Psoas muscle (tissue), 8 donors: ENCODE data around the gene CDRT4. TPM values are rescaled to one million over a fixed set of nuclear protein-coding genes. Genes with fewer than 3 reads are reported as not detected.
A peak's percentile ranks its signal among the peaks of the same experiment; 100 is the strongest.

Experiments used
- ATAC-seq, 4 donors: fragments of 200-7000 bp; cut with Tn5 transposase; one replicate each; pipeline ENCODE4 v1.9.1; 2020; ENCODE audit warnings: moderate library complexity in 3 of 4, mild to moderate bottlenecking in 2 of 4
- DNase-seq, 2 donors: peaks; one replicate each; pipeline ENCODE4 v3.0.0-alpha.2; 2020
- H3K27ac ChIP-seq: fragments of 200-600 bp; one replicate; pipeline ENCODE4 v1.8.0; 2022
- H3K27me3 ChIP-seq, 3 donors: fragments of 200-600 bp in 1 of 3; one replicate each; pipeline versions ENCODE4 v1.6.1 to v1.8.0; 2013 to 2022; ENCODE audit warnings: low read length in 2 of 3, mild to moderate bottlenecking in 2 of 3, moderate library complexity in 1 of 3; ENCODE audit not compliant: insufficient read depth in 3 of 3
- H3K36me3 ChIP-seq, 2 donors: fragments of 200-600 bp in 1 of 2; one replicate each; pipeline versions ENCODE4 v1.6.1 to v1.8.0; 2013 to 2022; ENCODE audit warnings: low read depth in 1 of 2, mild to moderate bottlenecking in 1 of 2, moderate library complexity in 1 of 2; ENCODE audit not compliant: insufficient read depth in 1 of 2
- H3K4me1 ChIP-seq: fragments of 200-600 bp; one replicate; pipeline ENCODE4 v1.8.0; 2022
- H3K4me3 ChIP-seq: fragments of 200-600 bp; one replicate; pipeline ENCODE4 v1.8.0; 2022; ENCODE audit warnings: mild to moderate bottlenecking
- H3K9me3 ChIP-seq: fragments of 200-600 bp; one replicate; pipeline ENCODE4 v1.8.0; 2022
- CTCF ChIP-seq: fragments of 200-600 bp; IDR thresholded peaks from one replicate; pipeline ENCODE4 v1.8.0; 2022; ENCODE audit warnings: antibody characterized with exemption
- WGBS, 3 donors: extraction: QIAGEN DNeasy Blood & Tissue Kit; methylation state at CpG; one replicate each; pipeline versions ENCODE4 v1.1.6 to v1.1.7; 2013; 5-methylcytosine and 5-hydroxymethylcytosine counted together
- intact Hi-C, 2 donors: fragments of 100-400 bp; cut with DNase I; formaldehyde crosslinking; loops; one replicate each; pipeline versions ENCODE4 v1.11.0 to v1.14.2; 2022
- polyA plus RNA-seq, 3 donors: library from polyadenylated mRNA; stranded (reverse); fragments of 200-250 nt; gene quantifications; one replicate each; pipeline ENCODE4 v1.2.3, GENCODE V29; 2013
- total RNA-seq, 4 donors: library from RNA; stranded (reverse); fragmentation: NEBNext Ultra II Directional in 2 of 4; extraction: Animal tissue kit (Norgen Biotek cat#: 25700) in 2 of 4; gene quantifications; one replicate each; pipeline versions ENCODE4 v1.2.1 to v1.2.4, GENCODE V29; 2021 to 2023
- donor health status: healthy with polysubstance abuse.
- donor health status: DM: no; HTN: no; CAD: no; lungs with moderate emphysema.
- donor health status: Bipolar disorder and iron deficiency.
- donor health status: healthy.
- donor health status: DM: yes; HTN: yes; CAD: no.
- donor health status: DM: no; HTN: no; CAD: no.
- donor health status: DM: no; HTN: no; CAD: no.
- donor health status: DM: yes; HTN: yes; CAD: no.

Gene CDRT4
- total and polyA plus RNA-seq, 7 donors, result 0.29 to 2.0 (median 0.73) TPM; not detected in 1

DNA sequence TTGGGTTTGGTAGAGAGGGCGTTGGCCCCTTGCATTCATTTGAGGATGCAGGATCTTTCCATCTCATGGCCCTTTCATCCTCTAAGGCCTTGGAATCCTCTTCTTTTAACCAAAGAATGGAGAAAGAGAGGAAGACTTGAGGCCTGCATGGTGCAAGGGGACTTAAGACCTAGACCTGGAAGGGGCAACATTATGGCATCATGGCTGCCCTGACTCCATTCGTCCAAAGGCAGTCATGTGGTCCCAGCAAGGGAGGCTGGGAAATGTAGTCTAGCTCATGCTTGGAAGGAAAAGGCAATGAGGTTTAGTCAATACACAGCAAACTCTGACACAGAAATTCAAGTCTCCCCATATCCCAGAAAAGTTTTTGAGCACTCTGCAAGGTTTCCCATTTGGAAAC is 30.7 kb upstream of the CDRT4 start:
- intact Hi-C loops, result loop anchor here in 1 of 2 donors (5.0 kb wide), 1 partner anchor 36 kb away; no protein-coding TSS in a partner anchor
- Histone ChIP-seq H3K4me3 (no peak overlapping the region), H3K9me3 (no peaks in the 10 kb centered on the region), H3K4me1 (peaks cover 21% of the 10 kb centered on the region), H3K27ac (no peak overlapping the region), H3K36me3 (no peaks in the 10 kb centered on the region), H3K27me3 (no peaks in the 10 kb centered on the region)
- ATAC-seq (peak in 3 of 4 donors; percentile 33 to 65 (median 60)), DNase-seq (no peak)
- WGBS, 3 donors, result 62 to 87% (median 74%) methylated on average over 2 of the region's 2 CpGs
- no peak for TF ChIP-seq CTCF

GRCh38 chr17:15496735-15497670 is 29.6 kb upstream of the CDRT4 start:
- peak in 2 of 4 donors; percentile 36 to 72 for ATAC-seq
- Histone ChIP-seq H3K27ac (no peak overlapping the region), H3K4me1 (peaks cover 15% of the 10 kb centered on the region), H3K9me3 (no peaks in the 10 kb centered on the region), H3K4me3 (no peak overlapping the region), H3K27me3 (no peaks in the 10 kb centered on the region), H3K36me3 (no peaks in the 10 kb centered on the region)
- DNase-seq, result no peak
- no peak for TF ChIP-seq CTCF
- 44 to 56% (median 54%) methylated on average over 7 of the region's 7 CpGs for WGBS, 3 donors
- intact Hi-C loops, result loop anchor here in 1 of 2 donors (5.0 kb wide), 1 partner anchor 35 kb away; no protein-coding TSS in a partner anchor

DNA sequence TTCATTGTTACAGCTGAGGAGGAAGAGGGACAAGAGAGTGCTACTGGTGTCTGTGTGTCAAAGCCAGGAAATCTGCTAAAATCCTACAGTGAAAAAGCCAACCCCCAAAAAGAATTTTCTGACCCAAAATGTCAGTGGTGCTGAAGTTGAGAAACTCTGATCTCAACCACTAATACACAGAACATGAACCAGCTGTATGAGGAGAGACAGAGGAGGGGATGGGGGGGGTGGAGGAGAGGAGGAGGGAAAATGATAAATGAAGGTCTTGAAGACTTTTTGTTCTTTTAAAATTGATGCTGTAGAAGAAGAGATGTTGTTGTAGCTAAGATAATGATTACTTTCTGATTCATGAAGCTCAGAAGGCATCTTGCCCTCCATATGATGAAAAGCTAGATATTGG is 27.4 kb upstream of the CDRT4 start:
- intact Hi-C loops, result loop anchor here in 1 of 2 donors (5.0 kb wide), 1 partner anchor 33 kb away; no protein-coding TSS in a partner anchor
- DNase-seq, result no peak
- H3K4me3 ChIP-seq, result no peak overlapping the region
- no peak for ATAC-seq
- no peaks in the 10 kb centered on the region for H3K9me3 ChIP-seq
- no peak for TF ChIP-seq CTCF
- no peaks in the 10 kb centered on the region for H3K36me3 ChIP-seq
- H3K27me3 ChIP-seq, result no peaks in the 10 kb centered on the region
- H3K4me1 ChIP-seq, result peaks cover 11% of the 10 kb centered on the region
- H3K27ac ChIP-seq, result no peak overlapping the region

- Histone ChIP-seq H3K27ac (no peak overlapping the region), H3K36me3 (no peaks in the 10 kb centered on the region), H3K4me3 (no peak overlapping the region), H3K9me3 (no peaks in the 10 kb centered on the region), H3K4me1 (peaks cover 11% of the 10 kb centered on the region), H3K27me3 (no peaks in the 10 kb centered on the region)
- intact Hi-C loops, result no loop called here
- no peak for DNase-seq
- WGBS, 3 donors, result 11 to 97% (median 42%) methylated on average over 1 of the region's 1 CpG
- ATAC-seq, result no peak
- TF ChIP-seq CTCF, result no peak
Observed at GRCh38 chr17:15493693-15494035, 26.2 kb upstream of the CDRT4 start.
